HepG2 (cell line): Measurements from ENCODE around the gene FBXL2. TPM values are rescaled to one million over a fixed set of nuclear protein-coding genes. Genes with fewer than 3 reads are reported as not detected.

Experiments used
- ATAC-seq: fragments of 200-7000 bp; cut with Tn5 transposase; 3 replicates; pipeline ENCODE4 v1.9.1; 2020; ENCODE audit warnings: mild to moderate bottlenecking, moderate library complexity
- BruUV-seq: library from RNA; stranded (reverse); fragments of 400-500 nt; replicated peaks from 2 replicates; lab custom pipeline; 2021; lab: Mats Ljungman, UMichigan
- CTCF ChIA-PET: fragments of 300-600 bp; formaldehyde crosslinking; extraction: SDS; loops from one replicate; lab custom pipeline; 2021; ENCODE audit warnings: low total read pairs, inconsistent platforms, low intra/inter-chr PET ratio; lab: Yijun Ruan, JAX
- POLR2A ChIA-PET: fragments of 350-600 bp; sonication (Branson Sonifier 250); formaldehyde crosslinking; loops from one replicate; lab custom pipeline; 2020; ENCODE audit warnings: antibody characterized with exemption, inconsistent platforms; lab: Yijun Ruan, JAX
- DNase-seq: peaks from one replicate; pipeline ENCODE4 v3.0.0-alpha.2; 2015; ENCODE audit warnings: low spot score
- FAIRE-seq: peaks from 3 replicates; lab custom pipeline; 2011; peaks lifted over from hg19 to GRCh38; lab: Jason Lieb, UNC
- H2AFZ ChIP-seq: one replicate; pipeline ENCODE4 v1.6.1; 2011; ENCODE audit warnings: low read length, inconsistent platforms
- H3K27ac ChIP-seq: fragments of 300-600 bp; 3 replicates; pipeline ENCODE4 v1.8.0; 2011; ENCODE audit warnings: mixed run types, mild to moderate bottlenecking, mixed read lengths, low read length, inconsistent platforms; ENCODE audit not compliant: insufficient read depth; ENCODE audit errors: extremely low read length
- H3K27me3 ChIP-seq, 2 experiments: fragments of 200-600 bp in 1 of 2; 2 replicates in 1 of 2; 3 replicates in 1 of 2; pipeline versions ENCODE4 v1.6.0 to v1.8.0; 2011; ENCODE audit warnings: low read length in 2 of 2, mild to moderate bottlenecking in 2 of 2, moderate library complexity in 2 of 2, inconsistent platforms in 1 of 2; ENCODE audit not compliant: insufficient read depth in 2 of 2, control insufficient read depth in 1 of 2
- H3K36me3 ChIP-seq, 2 experiments: fragments of 200-600 bp in 1 of 2; replicated peaks in 1 of 2; 2 replicates in 1 of 2; 3 replicates in 1 of 2; pipeline versions ENCODE4 v1.5.1 to v1.8.0; 2011; ENCODE audit warnings: low read length in 2 of 2, inconsistent platforms in 1 of 2; ENCODE audit not compliant: insufficient read depth in 2 of 2, control insufficient read depth in 1 of 2
- H3K4me1 ChIP-seq: 2 replicates; pipeline ENCODE4 v1.5.1; 2012; ENCODE audit warnings: low read length, inconsistent platforms; ENCODE audit not compliant: insufficient read depth
- H3K4me2 ChIP-seq: 2 replicates; pipeline ENCODE4 v1.6.0; 2011; ENCODE audit warnings: low read depth, low read length, inconsistent platforms
- H3K4me3 ChIP-seq, 3 experiments: fragments of 200-600 bp in 1 of 3; sonication (generic), shearing (Covaris generic) in 1 of 3; replicated peaks in 1 of 3; 2 replicates each; pipeline ENCODE4 v1.5.1; 2011 to 2016; ENCODE audit warnings: low read length in 3 of 3, inconsistent platforms in 2 of 3, low read depth in 2 of 3, mild to moderate bottlenecking in 2 of 3, control low read depth in 1 of 3, mixed read lengths in 1 of 3; ENCODE audit not compliant: insufficient read depth in 1 of 3
- H3K79me2 ChIP-seq: one replicate; pipeline ENCODE4 v1.6.1; 2011; ENCODE audit warnings: low read length, inconsistent platforms; ENCODE audit not compliant: insufficient read depth
- H3K9ac ChIP-seq: 2 replicates; pipeline ENCODE4 v1.6.0; 2011; ENCODE audit warnings: mild to moderate bottlenecking, low read depth, low read length, inconsistent platforms; ENCODE audit not compliant: insufficient read depth
- H3K9me3 ChIP-seq: 2 replicates; pipeline ENCODE4 v1.5.1; 2012; ENCODE audit warnings: mild to moderate bottlenecking, low read length
- H4K20me1 ChIP-seq: 2 replicates; pipeline ENCODE4 v1.6.0; 2011; ENCODE audit warnings: inconsistent platforms, mild to moderate bottlenecking, low read length, moderate library complexity; ENCODE audit not compliant: insufficient read depth
- ZNF121 ChIP-seq: sonication (generic); formaldehyde crosslinking; IDR thresholded peaks from 2 replicates; pipeline ENCODE4 v1.5.0; 2020; ENCODE audit warnings: mild to moderate bottlenecking, missing genetic modification reagents
- ZNF782 ChIP-seq: sonication (generic); formaldehyde crosslinking; IDR thresholded peaks from 2 replicates; pipeline ENCODE4 v1.4.0; 2020; ENCODE audit warnings: missing genetic modification reagents, mild to moderate bottlenecking, borderline replicate concordance
- WGBS: methylation state at CpG from one replicate; pipeline ENCODE4 v1.1.6; 2017; ENCODE audit warnings: low lambda C conversion rate; 5-methylcytosine and 5-hydroxymethylcytosine counted together
- in situ Hi-C: cut with HindIII; loops from 2 replicates; pipeline ENCODE4 v1.10.0; 2017; ENCODE audit warnings: low pct_unique_long_range_greater_than_20kb; ENCODE audit not compliant: extremely low pct_ligation_motif_present
- intact Hi-C: fragments of 100-400 bp; cut with micrococcal nuclease; formaldehyde crosslinking; loops from one replicate; pipeline ENCODE4 v1.10.0; 2022; ENCODE audit not compliant: unreplicated experiment
- polyA plus RNA-seq, 8 experiments: library from polyadenylated mRNA; depleted of rRNA in 3 of 8; stranded (reverse) in 7 of 8; unstranded in 1 of 8; fragments of >200 nt; fragmentation: Illumina TruSeq in 4 of 8; extraction: Trizol in 4 of 8; gene quantifications; 2 replicates each; pipeline versions ENCODE4 v1.2.1 to v1.2.3, GENCODE V29; 2011 to 2016; ENCODE audit warnings: low read depth in 4 of 8, missing spikeins in 1 of 8, mixed read lengths in 1 of 8; ENCODE audit not compliant: insufficient read depth in 1 of 8
- small RNA-seq, 3 experiments: library from RNA; depleted of rRNA; stranded (forward); fragments of <200 nt; gene quantifications; one replicate each; pipeline ENCODE3, GENCODE V24; 2012; ENCODE audit warnings: low read depth in 2 of 3, low replicate concordance in 1 of 3; ENCODE audit not compliant: insufficient read length in 3 of 3, insufficient read depth in 2 of 3
- total RNA-seq, 5 experiments: library from RNA; depleted of rRNA; stranded (reverse); fragments of >200 nt; fragmentation: Illumina TruSeq; extraction: Trizol; gene quantifications; 2 replicates each; pipeline ENCODE4 v1.2.3, GENCODE V29; 2016; ENCODE audit warnings: low read depth in 1 of 5

Gene FBXL2
- total and polyA plus RNA-seq, 2 of the 13 experiments (the other 11 are each of a cell fraction or from before 2014, with no cell fraction given): 1.8 to 5.0 TPM

DNA sequence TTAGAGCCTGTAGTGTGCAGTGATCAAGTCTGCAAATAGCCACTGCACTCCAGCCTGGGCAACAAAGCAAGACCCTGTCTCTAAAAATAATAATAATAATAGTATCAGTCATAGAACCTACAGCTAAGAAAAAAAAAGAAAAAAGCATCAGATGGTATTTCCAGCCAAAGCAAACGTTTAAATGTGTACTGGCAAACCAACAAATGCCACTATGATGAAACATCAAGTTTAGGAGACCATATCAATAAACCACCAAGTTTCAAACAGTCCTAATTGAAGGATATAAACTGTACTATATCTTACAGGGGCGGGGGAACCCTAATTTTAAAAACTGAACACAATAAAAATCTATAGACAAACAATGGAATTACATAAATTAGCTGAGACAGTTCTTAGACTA is 156.6 kb downstream of the FBXL2 start:
- POLR2A ChIA-PET: no interaction called here
- peaks cover 66% of the 10 kb centered on the region for H4K20me1 ChIP-seq
- CTCF ChIA-PET: no interaction called here

More for the DNA sequence above, 156.6 kb downstream of the FBXL2 start:
- H3K36me3 ChIP-seq: no peaks in the 10 kb centered on the region
- H3K4me3 ChIP-seq: no peak overlapping the region
- no peaks in the 10 kb centered on the region for H3K27me3 ChIP-seq
- no peaks in the 10 kb centered on the region for H3K9me3 ChIP-seq
- H2AFZ ChIP-seq: no peak overlapping the region
- ATAC-seq (no peak), FAIRE-seq (no peak), DNase-seq (no peak)
- in situ Hi-C loops (no loop called here), intact Hi-C loops (no loop called here)
- H3K79me2 ChIP-seq: peaks cover 98% of the 10 kb centered on the region
- no peak overlapping the region for H3K27ac ChIP-seq
- no peak overlapping the region for H3K9ac ChIP-seq
- no TSS peak for BruUV-seq
- 70% methylated on average over 2 of the region's 2 CpGs for WGBS
- TF ChIP-seq ZNF121 (CRISPR knock-in tag): peak; percentile 74
- no peak for TF ChIP-seq ZNF782 (CRISPR knock-in tag)
- H3K4me2 ChIP-seq: no peak overlapping the region
- peaks cover 79% of the 10 kb centered on the region for H3K4me1 ChIP-seq

Small RNA genes within 50 kb of the gene (small RNA-seq; reads per million reads assigned to genes)
- 0 reads per million in 3 experiments for gene RNU7-110P

Other genes with a start within 250 kb of the FBXL2 start
- 33.0 and 67.1 TPM in 2 replicates for gene GLB1, start 180.3 kb upstream of the FBXL2 start, total RNA-seq (2016; rRNA removed; fragmentation: Illumina TruSeq; extraction: Trizol)
- gene GLB1, start 180.3 kb upstream of the FBXL2 start, polyA plus RNA-seq (2011; rRNA removed): 113 and 128 TPM in 2 replicates
- 4.4 and 5.7 TPM in 2 replicates for gene TMPPE, start 180.3 kb upstream of the FBXL2 start, total RNA-seq (2016; rRNA removed; fragmentation: Illumina TruSeq; extraction: Trizol)
- gene TMPPE, start 180.3 kb upstream of the FBXL2 start, polyA plus RNA-seq (2011; rRNA removed): 1.8 and 1.9 TPM in 2 replicates
- gene CRTAP, start 163.4 kb upstream of the FBXL2 start, total RNA-seq (2016; rRNA removed; fragmentation: Illumina TruSeq; extraction: Trizol): 46.1 and 54.2 TPM in 2 replicates
- gene CRTAP, start 163.4 kb upstream of the FBXL2 start, polyA plus RNA-seq (2011; rRNA removed): 86.2 and 119 TPM in 2 replicates
- gene SUSD5, start 58.6 kb upstream of the FBXL2 start, total RNA-seq (2016; rRNA removed; fragmentation: Illumina TruSeq; extraction: Trizol): not detected in 2 replicates
- not detected in 2 replicates for gene SUSD5, start 58.6 kb upstream of the FBXL2 start, polyA plus RNA-seq (2011; rRNA removed)
- gene UBP1, start 163.0 kb downstream of the FBXL2 start, total RNA-seq (2016; rRNA removed; fragmentation: Illumina TruSeq; extraction: Trizol): 48.3 and 56.7 TPM in 2 replicates
- gene UBP1, start 163.0 kb downstream of the FBXL2 start, polyA plus RNA-seq (2011; rRNA removed): 71.0 and 79.9 TPM in 2 replicates